Measurements from ENCODE around the gene DPT. TPM values are rescaled to one million over a fixed set of nuclear protein-coding genes. Genes with fewer than 3 reads are reported as not detected.

DPT gene
- total RNA-seq, 1 experiment from 2014 or later = not detected

- DNase-seq (ENCODE audit: low spot score) = no peak
- in situ Hi-C loops (cut with HindIII; ENCODE audit: low sequenced_read_pairs) = no loop called here
These were observed 45.1 kb downstream of the DPT start for GRCh38 chr1:168683871-168684270.

- in situ Hi-C loops (cut with HindIII; ENCODE audit: low sequenced_read_pairs) = no loop called here
- no peak for DNase-seq (ENCODE audit: low spot score)
These were observed 52.1 kb downstream of the DPT start for GRCh38 chr1:168676861-168677260.

- in situ Hi-C loops (cut with HindIII; ENCODE audit: low sequenced_read_pairs) = no loop called here
- DNase-seq (ENCODE audit: low spot score) = peak; percentile 7
These were observed 52.8 kb downstream of the DPT start for GRCh38 chr1:168676029-168676812.

GRCh38 chr1:168673974-168674683 lies 54.9 kb downstream of the DPT start:
- in situ Hi-C loops (cut with HindIII; ENCODE audit: low sequenced_read_pairs) = no loop called here
- DNase-seq (ENCODE audit: low spot score) = peak; percentile 37

- in situ Hi-C loops (cut with HindIII; ENCODE audit: low sequenced_read_pairs) = no loop called here
- DNase-seq (ENCODE audit: low spot score) = no peak
These were observed 56.7 kb downstream of the DPT start for GRCh38 chr1:168672278-168672677.

- in situ Hi-C loops (cut with HindIII; ENCODE audit: low sequenced_read_pairs) = no loop called here
- no peak for DNase-seq (ENCODE audit: low spot score)
These were observed 57.2 kb downstream of the DPT start for GRCh38 chr1:168671782-168672181.

GRCh38 chr1:168665975-168666374 lies 63.0 kb downstream of the DPT start:
- DNase-seq (ENCODE audit: low spot score) = no peak
- in situ Hi-C loops (cut with HindIII; ENCODE audit: low sequenced_read_pairs) = no loop called here

GRCh38 chr1:168664069-168664834 lies 64.8 kb downstream of the DPT start:
- in situ Hi-C loops (cut with HindIII; ENCODE audit: low sequenced_read_pairs) = no loop called here
- DNase-seq (ENCODE audit: low spot score) = no peak

GRCh38 chr1:168656485-168656884 lies 72.5 kb downstream of the DPT start:
- in situ Hi-C loops (cut with HindIII; ENCODE audit: low sequenced_read_pairs) = no loop called here
- DNase-seq (ENCODE audit: low spot score) = no peak

GRCh38 chr1:168654198-168654915 lies 74.6 kb downstream of the DPT start:
- in situ Hi-C loops (cut with HindIII; ENCODE audit: low sequenced_read_pairs) = no loop called here
- no peak for DNase-seq (ENCODE audit: low spot score)

GRCh38 chr1:168653567-168653966 lies 75.4 kb downstream of the DPT start:
- peak; percentile 46 for DNase-seq (ENCODE audit: low spot score)
- in situ Hi-C loops (cut with HindIII; ENCODE audit: low sequenced_read_pairs) = no loop called here

- DNase-seq (ENCODE audit: low spot score) = no peak
- in situ Hi-C loops (cut with HindIII; ENCODE audit: low sequenced_read_pairs) = no loop called here
These were observed 83.3 kb downstream of the DPT start for GRCh38 chr1:168645721-168646120.

Other genes starting within 250 kb of the DPT start
- not detected in 2 replicates for gene XCL2, start 185.2 kb downstream of the DPT start, total RNA-seq (2014; rRNA removed; shearing (Covaris generic))
- gene XCL1, start 152.6 kb downstream of the DPT start, total RNA-seq (2014; rRNA removed; shearing (Covaris generic)) = not detected in 2 replicates

All from G401 (cell line).